Esophagus muscularis mucosa (tissue), 4 donors: ENCODE results near the gene RICTOR. TPM values are rescaled to one million over a fixed set of nuclear protein-coding genes. Genes with fewer than 3 reads are reported as not detected.

Experiments
- DNase-seq: peaks from one replicate; pipeline ENCODE4 v3.0.0-alpha.2; 2017; ENCODE audit errors: extremely low spot score
- H3K27ac ChIP-seq, 4 donors: fragments of 200-600 bp; sonication (generic); replicated peaks in 1 of 4; 1 replicate in 3 of 4; 2 replicates in 1 of 4; pipeline ENCODE4 v1.5.1; 2016 to 2019; ENCODE audit warnings: mild to moderate bottlenecking in 1 of 4
- H3K27me3 ChIP-seq, 4 donors: fragments of 200-600 bp; sonication (generic); one replicate each; pipeline versions ENCODE4 v1.5.1 to v1.6.0; 2016 to 2019
- H3K36me3 ChIP-seq, 4 donors: fragments of 200-600 bp; sonication (generic); one replicate each; pipeline ENCODE4 v1.5.1; 2016 to 2019
- H3K4me1 ChIP-seq, 4 donors: fragments of 200-600 bp; sonication (generic); one replicate each; pipeline ENCODE4 v1.5.1; 2016 to 2019
- H3K4me3 ChIP-seq, 4 donors: fragments of 200-600 bp; sonication (generic); 1 replicate in 2 of 4; 2 replicates in 2 of 4; pipeline ENCODE4 v1.5.1; 2016 to 2019; ENCODE audit warnings: mild to moderate bottlenecking in 4 of 4, moderate library complexity in 1 of 4
- H3K9me3 ChIP-seq, 4 donors: fragments of 200-600 bp; sonication (generic); 1 replicate in 3 of 4; 2 replicates in 1 of 4; pipeline ENCODE4 v1.5.1; 2016 to 2019
- CTCF ChIP-seq, 3 experiments: fragments of 200-600 bp in 2 of 3; fragments of 450-650 bp in 1 of 3; sonication (generic) in 2 of 3; IDR thresholded peaks; one replicate each; pipeline ENCODE4 v1.5.1; 2017 to 2019; ENCODE audit warnings: antibody characterized with exemption in 3 of 3, mild to moderate bottlenecking in 2 of 3, moderate library complexity in 1 of 3
- EP300 ChIP-seq: sonication (generic); formaldehyde crosslinking; IDR thresholded peaks from one replicate; pipeline ENCODE4 v1.6.1; 2017; ENCODE audit warnings: antibody characterized with exemption
- POLR2A ChIP-seq: fragments of 450-650 bp; IDR thresholded peaks from one replicate; pipeline ENCODE4 v1.6.1; 2017; ENCODE audit warnings: antibody characterized with exemption, moderate library complexity, mild to moderate bottlenecking, low read depth
- POLR2AphosphoS5 ChIP-seq, 2 donors: sonication (generic); formaldehyde crosslinking; IDR thresholded peaks; one replicate each; pipeline ENCODE4 v1.6.1; 2017; ENCODE audit warnings: antibody characterized with exemption in 2 of 2
- WGBS: methylation state at CpG from one replicate; pipeline ENCODE4 v1.1.5; 2018; 5-methylcytosine and 5-hydroxymethylcytosine counted together
- intact Hi-C: fragments of 100-400 bp; cut with DNase I; formaldehyde crosslinking; loops from one replicate; pipeline ENCODE4 v1.15.1; 2023
- total RNA-seq, 4 donors: library from RNA; depleted of rRNA; stranded (reverse); fragments of >200 nt; gene quantifications; one replicate each; pipeline versions ENCODE4 v1.1.0 to v1.2.1, GENCODE V29; 2016

RICTOR gene
- total RNA-seq, 4 donors from 2014 or later: 22.5 to 34.1 (median 26.1) TPM

GRCh38 chr5:39009981-39010380 is 64.2 kb downstream of the RICTOR start:
- Histone ChIP-seq H3K27ac (no peak overlapping the region), H3K4me3 (no peak overlapping the region), H3K9me3 (no peaks in the 10 kb centered on the region), H3K36me3 (peaks cover 3 to 12% (median 8%) of the 10 kb centered on the region in 4 donors), H3K27me3 (no peaks in the 10 kb centered on the region), H3K4me1 (peaks cover 7 to 16% (median 11%) of the 10 kb centered on the region in 4 donors)
- WGBS: 92% methylated on average over 4 of the region's 4 CpGs
- intact Hi-C loops: loop anchor here (5.0 kb wide), 1 partner anchor 67 kb away; no protein-coding TSS in a partner anchor
- TF ChIP-seq CTCF (IDR thresholded peaks at IDR 0.05) (no peak), POLR2AphosphoS5 (IDR thresholded peaks at IDR 0.05) (no peak), POLR2A (no peak), EP300 (no peak)
- no peak for DNase-seq

GRCh38 chr5:39009280-39009679 is 64.9 kb downstream of the RICTOR start:
- WGBS: 95% methylated on average over 1 of the region's 1 CpG
- Histone ChIP-seq H3K27me3 (no peaks in the 10 kb centered on the region), H3K27ac (no peak overlapping the region), H3K9me3 (no peaks in the 10 kb centered on the region), H3K4me1 (peaks cover 6 to 11% (median 7%) of the 10 kb centered on the region in 4 donors), H3K36me3 (peaks cover 3 to 12% (median 8%) of the 10 kb centered on the region in 4 donors), H3K4me3 (no peak overlapping the region)
- intact Hi-C loops: loop anchor here (5.0 kb wide), 1 partner anchor 68 kb away; no protein-coding TSS in a partner anchor
- DNase-seq: no peak
- TF ChIP-seq CTCF (IDR thresholded peaks at IDR 0.05) (no peak), POLR2A (no peak), POLR2AphosphoS5 (IDR thresholded peaks at IDR 0.05) (no peak), EP300 (no peak)

- DNase-seq: no peak
- Histone ChIP-seq H3K27me3 (no peaks in the 10 kb centered on the region), H3K4me1 (peaks cover 6 to 16% (median 7%) of the 10 kb centered on the region in 4 donors), H3K9me3 (no peaks in the 10 kb centered on the region), H3K27ac (no peak overlapping the region), H3K36me3 (peaks cover 3 to 23% (median 5%) of the 10 kb centered on the region in 4 donors), H3K4me3 (no peak overlapping the region)
- TF ChIP-seq POLR2A: no peak
- no peak for TF ChIP-seq EP300
- no peak for TF ChIP-seq POLR2AphosphoS5 (IDR thresholded peaks at IDR 0.05)
- TF ChIP-seq CTCF (IDR thresholded peaks at IDR 0.05): no peak
- WGBS: 90% methylated on average over 2 of the region's 2 CpGs
- intact Hi-C loops: loop anchor here (5.0 kb wide), 1 partner anchor 71 kb away; no protein-coding TSS in a partner anchor
Measured at GRCh38 chr5:39006650-39007049, 67.5 kb downstream of the RICTOR start.

GRCh38 chr5:39005566-39006232 is 68.5 kb downstream of the RICTOR start:
- Histone ChIP-seq H3K27me3 (no peaks in the 10 kb centered on the region), H3K9me3 (no peaks in the 10 kb centered on the region), H3K4me3 (no peak overlapping the region), H3K27ac (no peak overlapping the region), H3K4me1 (peaks cover 6 to 20% (median 7%) of the 10 kb centered on the region in 4 donors), H3K36me3 (peaks cover 0 to 19% (median 1%) of the 10 kb centered on the region in 4 donors)
- 81% methylated on average over 3 of the region's 3 CpGs for WGBS
- TF ChIP-seq CTCF (IDR thresholded peaks at IDR 0.05) (peak; percentile 32 to 47 (median 40)), POLR2A (no peak)
- intact Hi-C loops: loop anchor here (5.0 kb wide), 1 partner anchor 72 kb away; no protein-coding TSS in a partner anchor
- no peak for DNase-seq
